NCI-H2171 treated with DMSO at 0.1 percent for 48 hours (cell line): Measurements from ENCODE around the gene HCFC1R1.

Source experiments
- DNase-seq: peaks from one replicate; lab custom pipeline; 2025; lab: John Stamatoyannopoulos, UW

HCFC1R1 gene

DNA sequence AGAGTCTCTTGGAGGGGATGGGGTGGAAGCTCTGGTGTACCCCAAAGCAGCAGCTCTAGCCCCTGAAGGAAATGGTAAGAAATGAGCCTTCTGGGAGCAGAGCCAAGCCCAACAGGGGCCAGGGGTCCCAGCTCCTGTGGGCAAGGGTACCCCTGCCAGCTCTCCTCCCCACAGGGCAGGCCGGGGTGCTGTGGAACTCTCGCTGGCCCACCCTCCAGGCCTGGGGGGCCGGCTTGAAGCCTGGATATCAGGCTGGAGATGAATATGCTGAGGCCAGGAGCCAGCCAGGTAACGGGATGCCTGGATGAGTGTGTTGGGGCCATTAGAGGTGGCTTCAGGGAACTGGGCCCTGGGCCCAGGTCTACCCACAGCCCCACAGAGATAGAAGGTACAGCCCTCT, 23.2 kb downstream of the HCFC1R1 start:
- DNase-seq = no peak

DNA sequence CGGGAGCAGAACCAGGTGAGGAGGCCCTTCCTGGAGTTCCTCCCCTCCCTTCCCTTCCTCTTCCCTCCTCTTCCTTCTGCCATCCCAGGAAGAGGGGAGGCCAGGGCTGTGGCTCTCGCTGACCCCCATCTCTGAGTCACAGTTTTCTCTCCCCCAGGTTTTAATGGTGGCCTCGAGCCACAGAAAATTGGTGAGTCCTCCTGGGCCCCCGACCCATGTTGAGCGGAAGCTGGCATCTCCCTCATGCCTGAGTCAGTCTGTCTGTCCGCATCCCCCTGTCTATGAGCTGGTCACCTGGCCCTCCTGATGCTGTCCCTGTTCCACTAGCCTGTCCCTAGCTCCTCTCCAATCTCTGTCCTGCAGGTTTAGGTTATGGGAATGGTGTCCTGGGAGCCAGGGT, 23.8 kb downstream of the HCFC1R1 start:
- DNase-seq = no peak

DNA sequence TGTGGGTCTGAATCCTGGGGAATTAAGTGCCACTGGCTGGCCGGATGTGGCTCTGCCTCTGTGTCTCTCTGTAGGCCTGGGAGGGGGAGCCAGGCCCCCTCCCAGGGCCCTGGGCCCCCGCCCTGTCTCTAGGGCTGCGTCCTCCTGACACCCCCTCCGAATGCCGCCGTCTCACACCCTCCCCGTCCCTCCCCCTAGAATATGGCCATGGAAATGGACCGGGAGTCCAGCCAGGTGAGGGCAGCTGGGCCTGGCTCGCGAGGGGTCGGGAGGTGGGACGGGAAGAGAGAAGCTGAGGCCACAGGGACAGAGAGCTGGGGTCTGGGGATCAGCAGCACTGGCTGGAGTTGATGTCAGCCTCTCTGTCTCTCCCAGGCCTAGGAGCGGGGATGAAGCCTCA, 27.4 kb downstream of the HCFC1R1 start:
- no peak for DNase-seq

DNA sequence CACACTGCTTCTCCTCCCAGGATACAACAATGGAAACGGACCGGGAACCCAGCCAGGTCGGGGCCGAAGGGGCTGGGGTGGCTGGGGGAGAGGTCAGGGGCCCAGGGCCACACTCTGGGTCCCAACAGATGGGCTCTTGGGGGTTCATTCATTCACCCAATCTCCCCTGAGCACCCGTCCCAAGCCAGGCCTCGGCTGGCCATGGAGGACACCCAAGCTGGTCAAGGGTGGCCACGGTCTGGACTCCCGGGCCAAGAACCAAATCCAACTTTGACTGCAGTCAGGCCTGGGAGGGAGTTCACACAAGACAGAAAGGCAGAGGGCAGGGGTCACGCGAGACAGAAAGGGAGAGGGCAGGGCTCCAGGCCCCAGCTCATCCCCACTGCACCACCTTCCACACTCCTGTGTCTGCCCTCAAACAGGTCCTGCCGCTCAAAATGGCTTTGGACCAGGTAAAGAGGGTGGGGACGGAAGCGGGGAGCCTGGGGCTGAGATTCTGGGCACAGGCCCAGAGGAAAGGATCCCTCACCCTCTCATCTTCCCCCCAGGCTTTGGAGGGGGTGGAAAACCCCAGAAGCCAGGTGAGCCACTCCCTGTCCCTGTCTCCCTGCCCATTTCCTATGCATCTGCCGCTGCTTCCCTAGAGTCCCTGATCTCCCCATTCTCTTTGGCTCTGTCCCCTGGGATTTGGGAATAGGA, 31.2 kb downstream of the HCFC1R1 start:
- no peak for DNase-seq

DNA sequence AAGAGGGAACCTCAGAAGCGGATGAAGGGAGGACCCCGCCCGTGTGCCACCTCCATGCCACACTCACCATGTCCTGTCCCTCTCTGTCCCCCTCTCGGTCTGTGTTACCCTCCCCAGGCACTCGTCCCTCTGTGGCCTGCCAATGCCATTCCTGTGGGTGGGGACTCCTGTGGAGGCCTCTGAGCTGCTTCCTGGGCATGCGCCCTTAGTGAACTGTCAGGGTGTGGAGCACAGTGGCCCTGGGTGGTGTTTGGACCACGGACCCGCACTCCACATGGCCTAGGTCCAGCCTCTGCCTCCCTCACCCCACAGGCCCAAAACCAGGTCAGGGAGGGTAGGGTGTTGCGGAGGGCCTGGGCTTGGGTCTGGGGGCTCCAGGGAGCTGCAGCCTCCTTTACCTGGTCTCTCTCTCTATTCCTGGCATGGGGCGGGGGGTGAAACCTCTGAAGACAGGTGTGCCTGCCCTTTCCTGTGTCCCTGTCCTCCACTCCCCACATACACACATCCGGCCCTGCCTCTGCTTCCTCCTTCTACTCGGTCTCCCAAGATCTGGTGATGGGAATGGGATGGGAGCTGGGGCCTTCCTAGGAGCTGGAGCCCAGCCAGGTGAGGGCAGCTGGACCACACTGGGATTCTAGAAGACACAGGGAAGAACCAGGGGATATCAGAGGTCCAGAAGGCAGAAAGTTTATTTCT, 32.0 kb downstream of the HCFC1R1 start:
- no peak for DNase-seq

DNA sequence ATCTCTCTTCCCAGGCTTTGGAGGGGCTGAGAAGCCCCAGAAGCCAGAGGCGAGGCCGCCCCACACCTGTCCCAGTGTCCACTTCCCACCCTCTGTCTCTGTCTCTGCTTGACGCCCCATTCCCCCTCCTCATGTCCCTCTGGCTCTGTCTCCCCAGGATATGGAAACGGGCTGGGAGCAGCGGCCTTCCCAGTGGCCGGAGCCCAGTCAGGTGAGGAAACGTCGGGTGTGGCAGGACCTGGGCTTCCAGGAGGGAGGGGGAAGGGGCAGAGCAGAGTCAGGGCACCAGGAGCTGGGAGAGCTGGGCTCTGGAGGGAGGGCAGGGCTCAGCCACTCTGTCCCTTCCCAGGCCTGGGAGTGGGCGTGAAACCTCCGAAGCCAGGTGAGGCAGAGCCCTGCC, 32.9 kb downstream of the HCFC1R1 start:
- DNase-seq = no peak

DNA sequence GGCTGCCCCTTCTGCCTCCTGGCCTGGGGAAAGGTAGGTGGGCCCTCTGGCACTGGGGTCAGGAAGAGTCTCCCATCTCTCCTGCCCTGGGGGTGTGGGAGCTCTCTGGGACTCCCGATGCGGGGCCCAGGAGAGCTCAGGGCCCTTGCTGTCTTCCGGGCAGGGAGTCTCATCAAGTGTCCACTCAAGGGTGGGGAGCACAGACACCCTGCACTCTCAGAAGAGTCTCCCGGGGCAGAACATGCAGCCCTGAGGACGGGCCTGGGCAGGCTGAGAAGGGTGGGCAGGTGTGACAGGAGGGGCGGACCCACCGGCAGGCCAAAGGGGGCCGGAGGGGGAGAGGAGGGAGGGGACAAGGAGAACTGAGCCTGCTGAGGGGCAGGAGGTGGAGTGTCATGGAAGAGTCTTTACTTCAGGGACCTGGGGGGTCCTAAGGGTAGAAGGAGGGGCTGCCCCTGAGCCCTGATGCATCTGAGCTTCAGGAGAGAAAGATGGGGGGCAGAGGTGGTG, 35.1 kb downstream of the HCFC1R1 start:
- peak; percentile 29 for DNase-seq

DNA sequence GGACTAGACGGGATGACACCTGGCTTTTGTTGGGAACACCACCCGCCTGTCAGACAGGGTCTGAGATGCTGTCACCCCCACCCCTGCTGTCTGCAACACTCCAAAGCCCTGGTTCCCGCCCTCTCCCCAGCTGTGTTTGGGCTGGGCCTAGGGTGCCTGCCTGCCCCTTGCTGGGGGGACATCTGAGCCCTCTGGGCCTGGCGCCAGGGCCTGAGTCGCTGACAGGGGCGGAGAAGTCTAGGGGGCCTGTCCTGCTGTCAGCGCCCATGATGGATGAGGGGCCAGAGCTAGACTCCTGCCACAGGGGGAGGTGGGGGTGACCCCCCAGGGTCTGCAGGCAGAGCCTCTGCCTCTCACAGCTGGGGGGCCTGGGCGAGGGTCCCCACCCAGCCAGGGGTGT, 35.9 kb downstream of the HCFC1R1 start:
- peak; percentile 91 for DNase-seq

DNA sequence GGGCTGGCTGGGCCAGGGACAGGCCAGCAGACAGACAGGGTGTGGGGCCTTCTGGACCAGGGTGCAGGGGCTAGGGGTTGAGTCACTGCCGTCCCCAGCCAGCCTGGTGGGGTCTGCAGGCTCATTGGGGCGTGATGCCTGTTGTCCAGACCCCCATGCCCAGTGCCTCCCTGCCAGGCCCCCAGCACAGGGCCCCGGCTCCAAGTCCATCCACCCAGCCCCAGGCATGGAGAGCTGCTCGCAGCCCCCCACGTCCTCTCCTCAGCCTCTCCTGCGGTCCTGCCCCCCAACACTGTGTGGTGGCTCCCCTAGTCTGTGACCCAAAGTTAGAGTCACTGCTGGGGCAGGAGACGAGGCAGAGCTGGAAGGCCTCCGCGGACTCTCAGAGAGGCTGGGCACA, 36.5 kb downstream of the HCFC1R1 start:
- DNase-seq = no peak

DNA sequence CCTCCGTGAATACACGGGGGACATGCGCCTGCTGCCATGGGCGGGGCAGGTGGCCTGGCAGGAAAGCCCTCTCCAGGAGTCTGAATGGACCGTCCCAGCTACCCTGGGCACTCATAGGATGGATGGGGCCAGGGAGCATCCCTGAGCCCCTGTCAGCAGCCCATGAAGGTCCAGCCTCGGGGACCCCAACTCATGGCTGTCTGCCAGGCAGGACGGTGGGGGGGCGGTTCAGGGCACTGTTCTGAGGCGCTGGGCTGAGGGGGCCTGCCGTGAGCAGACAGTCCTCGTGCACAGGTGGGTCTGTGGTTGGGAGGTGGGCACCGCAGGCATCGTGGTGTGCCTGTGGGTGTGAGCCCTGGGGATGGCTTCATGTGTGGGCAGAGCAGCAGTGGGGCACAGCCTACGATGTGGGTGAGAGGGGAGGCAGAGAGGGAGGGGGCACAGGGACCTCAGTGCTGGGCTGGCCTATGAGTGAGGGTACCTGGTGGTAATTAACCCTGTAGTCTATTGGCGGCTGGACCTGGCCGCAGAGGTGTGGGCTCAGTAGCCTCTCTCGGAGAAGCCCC, 37.0 kb downstream of the HCFC1R1 start:
- no peak for DNase-seq

DNA sequence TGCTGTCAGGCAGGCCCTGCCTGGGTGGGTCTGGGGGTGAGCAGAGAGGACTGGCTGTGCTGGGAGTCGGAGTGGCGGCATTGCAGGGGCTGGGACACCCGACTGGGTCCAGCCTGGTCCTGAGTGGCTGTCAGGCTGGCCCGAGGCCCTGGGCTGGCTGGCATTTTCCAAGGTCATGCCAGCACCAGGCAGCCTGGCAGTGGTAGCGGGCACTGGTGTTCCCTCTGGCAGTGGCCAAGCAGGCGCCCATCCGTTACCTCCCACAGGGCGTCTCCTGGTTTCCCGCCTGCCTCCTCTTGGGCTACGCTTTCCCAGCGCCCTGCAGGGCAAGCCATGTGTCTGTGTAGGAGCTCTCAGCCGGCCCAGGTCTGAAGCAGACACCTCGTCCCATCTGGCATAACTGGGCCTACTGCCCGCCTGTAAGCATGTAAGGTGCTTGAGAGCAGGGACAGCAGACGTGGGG, 37.8 kb downstream of the HCFC1R1 start:
- DNase-seq = peak; percentile 89

DNA sequence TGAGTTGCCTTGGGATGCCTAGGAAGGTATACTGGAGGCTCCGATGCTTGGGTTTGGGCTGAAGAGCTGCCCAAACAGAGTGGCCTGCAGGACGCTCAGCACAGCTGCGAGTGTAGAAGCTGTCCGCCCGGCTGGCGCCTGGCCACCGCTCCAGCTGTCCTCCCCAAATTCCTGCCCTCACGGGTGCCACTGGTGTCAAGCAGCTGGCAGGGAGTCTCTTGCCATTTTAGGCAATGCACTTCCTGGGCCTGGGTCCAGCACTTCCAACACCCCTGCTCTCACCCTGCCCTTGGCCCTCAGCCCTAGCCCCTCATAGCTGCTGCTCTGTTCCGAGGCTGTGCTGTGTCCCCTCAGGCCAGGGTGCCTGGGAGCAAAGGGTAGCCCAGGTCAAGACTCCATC, 38.3 kb downstream of the HCFC1R1 start:
- no peak for DNase-seq

DNA sequence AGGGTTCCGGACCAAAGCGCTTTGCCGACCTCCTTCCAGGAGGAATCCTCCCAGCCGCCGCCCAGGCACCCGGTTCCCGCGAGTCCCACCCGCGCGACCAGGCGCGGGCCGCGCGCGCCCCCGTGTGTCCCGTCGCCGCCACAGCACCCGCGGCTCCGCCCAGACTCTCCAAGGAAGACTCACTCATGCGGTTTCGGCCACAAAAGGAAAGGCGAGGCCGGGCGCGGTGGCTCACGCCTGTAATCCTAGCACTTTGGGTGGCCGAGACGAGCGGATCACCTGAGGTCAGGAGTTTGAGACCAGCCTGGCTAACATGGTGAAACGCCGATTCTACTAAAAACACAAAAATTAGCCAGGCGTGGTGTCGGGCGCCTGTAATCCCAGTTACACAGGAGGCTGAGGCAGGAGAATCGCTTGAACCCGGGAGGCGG, 40.0 kb downstream of the HCFC1R1 start:
- DNase-seq = peak; percentile 67

DNA sequence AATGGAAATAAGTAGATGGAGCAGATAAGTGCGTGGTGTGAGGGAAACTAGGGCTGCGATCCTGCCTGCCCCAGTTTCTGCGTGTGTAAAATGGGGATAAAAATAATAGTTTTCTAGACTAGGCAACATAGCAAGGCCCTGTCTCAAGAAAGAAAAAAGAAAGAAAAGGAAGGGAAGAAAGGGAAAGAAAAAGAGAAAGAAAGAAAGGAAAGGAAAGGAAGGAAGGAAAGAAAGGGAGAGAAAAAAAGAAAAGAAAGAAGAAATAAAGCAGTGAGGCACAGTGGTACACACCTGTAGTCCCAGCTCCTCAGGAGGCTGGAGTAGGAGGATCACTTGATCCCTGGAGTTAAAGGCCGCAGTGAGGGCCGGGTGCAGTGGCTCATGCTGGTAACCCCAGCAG, 41.3 kb downstream of the HCFC1R1 start:
- DNase-seq = no peak

DNA sequence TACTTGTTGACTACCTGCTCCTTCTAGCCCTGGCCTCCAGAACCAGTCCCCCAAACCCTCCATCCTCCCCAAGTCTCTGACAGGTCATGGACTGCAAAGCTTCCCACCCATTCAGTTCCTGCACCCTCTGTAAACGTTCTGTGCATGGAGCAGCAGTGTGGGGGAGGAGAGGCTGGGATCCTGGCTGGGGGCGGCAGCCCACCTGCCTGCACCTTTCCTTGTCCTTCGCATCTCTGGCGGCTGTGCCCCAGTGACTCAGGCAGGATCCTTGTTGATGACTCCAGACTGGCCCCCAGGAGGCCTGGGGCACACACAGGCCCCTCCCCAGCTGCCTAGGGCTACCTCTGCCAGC, 41.9 kb downstream of the HCFC1R1 start:
- no peak for DNase-seq

DNA sequence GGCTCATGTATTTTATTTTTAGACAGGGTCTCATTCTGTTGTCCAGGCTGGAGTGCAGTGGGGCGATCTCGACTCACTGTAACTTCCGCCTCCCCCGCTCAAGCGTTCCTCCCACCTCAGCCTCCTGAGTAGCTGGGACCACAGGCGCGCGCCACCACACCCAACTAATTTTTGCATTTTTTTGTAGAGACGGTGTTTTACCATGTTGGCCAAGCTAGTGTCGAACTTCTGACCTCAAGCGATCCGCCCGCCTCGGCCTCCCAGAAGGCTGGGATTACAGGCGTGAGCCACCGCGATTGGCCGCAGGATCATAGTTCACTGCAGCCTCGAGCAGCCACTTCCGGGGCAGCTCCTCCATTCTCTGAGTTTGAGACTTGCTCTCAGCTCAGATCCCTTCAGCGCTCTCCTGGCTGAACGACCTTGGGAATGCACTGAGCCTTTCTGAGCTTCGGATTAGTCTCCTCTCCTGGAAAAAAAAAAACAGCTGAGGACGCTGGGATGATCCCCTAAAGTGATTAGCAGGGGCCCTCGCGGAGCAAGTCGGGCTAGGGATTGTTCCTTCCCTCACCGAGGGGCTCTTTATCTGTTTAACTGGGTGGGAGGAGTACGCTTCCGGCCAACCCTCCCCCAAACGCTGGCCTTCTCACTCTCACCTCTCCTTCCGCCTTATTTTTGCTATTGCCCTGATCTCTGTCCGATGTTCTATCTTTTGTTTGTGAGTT, 42.4 kb downstream of the HCFC1R1 start:
- DNase-seq = no peak

DNA sequence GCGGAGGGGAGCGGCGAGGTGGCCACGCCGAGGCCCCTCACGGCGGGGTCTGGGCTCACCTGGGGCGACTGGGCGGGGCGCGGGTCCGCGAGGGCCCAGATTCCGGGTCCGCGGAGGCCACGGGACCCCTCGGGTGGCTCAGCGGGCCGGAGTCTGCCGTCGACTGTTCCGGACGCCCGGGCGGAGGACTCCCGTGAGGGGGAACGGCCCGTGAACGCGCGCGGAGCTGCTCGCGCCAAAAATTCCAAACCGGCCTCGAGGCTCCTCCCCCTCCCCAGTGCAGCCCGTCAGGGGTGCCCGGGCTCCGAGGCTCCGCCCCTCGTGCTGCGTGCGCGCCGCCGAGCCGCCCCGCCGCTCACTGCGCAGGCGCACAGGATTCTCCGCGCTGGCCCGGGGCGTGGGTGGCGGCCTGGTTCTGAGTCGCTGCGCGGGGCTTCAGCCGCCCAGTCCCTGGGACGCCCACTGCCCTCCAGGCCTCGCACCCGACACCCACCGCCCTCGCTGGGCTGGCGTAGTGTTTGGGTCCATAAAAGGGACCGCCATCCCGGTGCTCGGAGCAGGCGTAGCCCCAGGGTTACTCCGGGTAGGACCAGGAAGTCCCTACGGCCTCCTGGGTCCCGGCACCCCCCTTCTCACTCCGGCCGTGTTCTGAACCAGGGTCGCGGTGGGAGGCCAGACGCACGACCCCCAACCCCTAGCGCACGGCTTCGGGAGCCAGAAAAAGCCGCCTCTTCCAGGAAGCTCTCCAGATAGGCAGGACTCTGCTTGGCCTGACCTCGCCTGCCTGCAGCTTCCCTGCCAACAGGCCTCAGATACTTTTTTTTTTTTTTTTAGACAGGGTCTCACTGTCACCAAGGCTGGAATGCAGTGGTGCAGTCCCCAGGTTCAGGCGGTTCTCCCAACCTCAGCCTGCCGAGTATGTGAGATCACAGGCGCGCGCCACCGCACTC, 43.2 kb downstream of the HCFC1R1 start, which contains the start of gene PKMYT1:
Gene PKMYT1, minus strand, starts transcription at position 220 of the 950 bp plus-strand sequence. CDS start 789 bp downstream, outside the sequence.
- peak; percentile 83 for DNase-seq

DNA sequence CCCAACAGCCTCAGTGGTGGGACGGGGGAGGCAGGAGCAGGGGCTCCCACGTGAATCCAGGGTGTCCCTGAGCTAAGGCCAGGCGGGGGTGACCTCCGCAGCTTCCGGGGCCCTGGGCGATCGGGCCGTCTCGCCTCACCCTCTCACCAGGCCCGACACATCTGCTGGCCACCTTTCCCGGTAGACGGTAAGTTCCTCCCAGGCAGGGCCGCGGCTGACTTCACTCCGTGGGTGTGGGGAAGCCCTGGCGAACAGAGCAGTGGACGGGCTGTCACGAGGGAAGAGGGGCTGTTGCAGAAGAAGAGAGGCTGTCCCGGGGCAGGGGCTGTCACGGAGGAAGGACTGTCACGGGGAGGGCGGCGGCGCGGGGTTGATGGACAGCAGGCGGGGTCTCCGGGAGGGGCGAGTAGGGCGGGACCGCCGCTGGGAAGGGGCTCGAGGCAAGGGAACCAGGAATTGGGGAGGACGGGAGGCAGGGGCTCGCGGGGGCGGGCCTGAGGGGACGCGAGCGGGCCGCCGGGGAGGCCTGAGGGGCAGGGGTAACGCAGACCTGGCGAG, 44.0 kb downstream of the HCFC1R1 start:
- DNase-seq = no peak

DNA sequence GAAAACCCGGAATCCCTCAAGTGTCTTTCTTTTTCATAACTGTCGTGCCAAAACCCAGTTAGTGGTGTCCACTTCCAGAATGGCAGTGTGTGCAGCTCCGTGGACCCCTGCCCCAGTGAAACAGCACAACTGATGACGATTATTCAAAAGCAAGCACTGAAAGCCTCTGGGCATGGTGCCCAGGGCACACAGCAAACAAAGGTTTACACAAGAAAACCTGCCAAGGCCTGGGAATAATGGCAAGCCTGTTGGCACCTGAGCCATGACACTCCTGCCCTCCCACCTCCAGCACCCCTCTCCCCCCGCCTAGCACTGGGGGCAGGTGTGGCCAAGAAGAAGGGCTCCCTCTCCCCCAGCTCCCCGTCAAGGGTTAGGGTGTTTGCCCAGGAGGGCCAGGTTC, 46.3 kb downstream of the HCFC1R1 start:
- DNase-seq = no peak

DNA sequence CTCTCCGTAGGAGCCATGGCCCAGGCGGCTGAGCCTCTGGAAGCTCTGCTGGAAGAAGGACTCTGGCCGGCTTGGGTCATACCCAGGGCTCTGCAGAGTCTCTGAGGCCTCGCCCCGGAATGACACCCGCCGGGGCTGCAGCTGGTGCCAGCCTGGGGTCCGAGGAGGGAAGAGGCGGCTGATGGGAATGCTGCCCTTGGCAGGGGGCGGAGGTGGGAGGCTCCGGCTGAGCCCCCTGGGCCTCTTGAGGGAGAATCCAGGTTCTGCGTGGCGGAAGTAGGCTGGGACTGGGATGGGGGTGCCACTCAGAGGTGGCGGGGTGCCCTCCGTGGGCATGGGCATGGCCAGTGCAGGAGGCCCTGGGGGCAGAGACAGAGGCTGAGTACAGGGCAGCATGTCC, 47.1 kb downstream of the HCFC1R1 start:
- DNase-seq = no peak

DNA sequence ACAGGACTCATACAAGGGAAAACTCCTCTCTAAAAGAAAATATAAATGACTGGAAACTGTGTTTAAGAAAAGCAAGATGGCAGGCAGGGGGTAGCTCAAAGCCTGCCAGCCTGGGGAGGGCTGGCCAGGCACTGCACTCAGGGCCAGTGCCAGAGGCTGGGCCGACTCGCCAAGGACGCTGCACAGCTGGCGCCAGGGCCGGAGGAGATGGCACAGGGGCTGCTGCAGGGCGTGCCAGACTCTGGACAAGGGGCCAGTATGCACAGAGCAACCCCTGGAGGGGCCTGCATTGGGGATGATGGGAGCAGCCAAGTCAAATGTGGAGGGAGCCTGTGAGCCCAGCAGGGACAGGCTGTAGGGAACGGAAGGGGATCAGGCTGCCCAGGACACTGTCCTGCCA, 47.5 kb downstream of the HCFC1R1 start:
- DNase-seq = no peak
